ENCODE data around the gene MMP2.

Gene MMP2

DNA sequence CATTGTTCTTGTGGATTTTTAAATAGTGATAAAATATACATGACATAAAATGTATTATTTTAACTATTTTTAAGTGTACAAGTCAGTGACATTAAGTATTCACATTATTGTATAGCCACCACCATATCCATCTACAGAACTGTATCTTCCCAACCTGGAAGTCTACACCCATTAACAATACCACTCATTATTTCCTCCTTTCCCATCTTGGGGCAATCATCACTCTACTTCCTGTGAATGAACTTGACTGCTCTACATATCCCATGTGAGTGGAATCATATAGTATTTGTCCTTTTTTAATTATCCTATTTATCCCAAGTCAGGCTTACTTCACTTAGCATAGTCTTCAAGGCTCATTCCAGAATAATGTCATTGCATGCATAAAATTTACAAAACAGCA, 40.7 kb upstream of the MMP2 start:
- no peak overlapping the region for H3K4me3 ChIP-seq (replicated peaks; ENCODE audit: low read depth, low read length)
- TF ChIP-seq CTCF (IDR thresholded peaks at IDR 0.05; ENCODE audit: low read depth, low read length, missing control alignments): no peak
- no peak for DNase-seq (ENCODE audit: extremely low read depth, low read depth)

DNA sequence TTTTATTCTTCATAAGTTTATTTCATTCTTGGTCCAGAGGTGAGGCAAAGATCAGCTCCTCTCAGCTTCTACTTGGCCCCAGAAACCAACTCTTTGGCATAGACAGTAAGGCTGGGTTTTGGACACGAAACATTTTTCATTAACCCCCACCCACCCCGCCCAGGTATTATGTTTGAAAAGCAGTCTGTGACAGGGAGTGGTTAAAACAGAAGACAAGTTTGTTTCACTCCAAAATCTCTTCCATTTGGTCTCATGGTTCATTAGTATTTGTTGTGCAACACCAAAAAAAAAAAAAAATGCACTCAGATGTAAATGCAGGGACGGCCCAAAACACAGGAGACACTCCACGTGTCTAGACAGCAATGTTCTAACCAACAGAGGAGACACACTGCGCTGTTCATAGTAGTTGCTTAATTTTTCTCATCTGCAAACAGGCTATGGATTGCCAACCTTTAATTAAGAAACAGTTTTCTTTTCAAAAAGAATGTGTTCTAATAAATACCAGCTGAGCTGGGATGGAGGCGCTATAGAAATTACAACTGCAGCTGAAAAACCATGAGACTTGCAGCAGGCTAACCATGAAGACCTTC, 39.8 kb upstream of the MMP2 start:
- TF ChIP-seq CTCF (IDR thresholded peaks at IDR 0.05; ENCODE audit: low read depth, low read length, missing control alignments): no peak
- DNase-seq (ENCODE audit: extremely low read depth, low read depth): no peak

GRCh38 chr16:55443434-55444346, 35.3 kb upstream of the MMP2 start:
- DNase-seq (ENCODE audit: extremely low read depth, low read depth): no peak
- H3K4me3 ChIP-seq (replicated peaks; ENCODE audit: low read depth, low read length): no peak overlapping the region
- no peak for TF ChIP-seq CTCF (IDR thresholded peaks at IDR 0.05; ENCODE audit: low read depth, low read length, missing control alignments)

More for the DNA sequence above, 39.8 kb upstream of the MMP2 start:
- no peak overlapping the region for H3K4me3 ChIP-seq (replicated peaks; ENCODE audit: low read depth, low read length)

DNA sequence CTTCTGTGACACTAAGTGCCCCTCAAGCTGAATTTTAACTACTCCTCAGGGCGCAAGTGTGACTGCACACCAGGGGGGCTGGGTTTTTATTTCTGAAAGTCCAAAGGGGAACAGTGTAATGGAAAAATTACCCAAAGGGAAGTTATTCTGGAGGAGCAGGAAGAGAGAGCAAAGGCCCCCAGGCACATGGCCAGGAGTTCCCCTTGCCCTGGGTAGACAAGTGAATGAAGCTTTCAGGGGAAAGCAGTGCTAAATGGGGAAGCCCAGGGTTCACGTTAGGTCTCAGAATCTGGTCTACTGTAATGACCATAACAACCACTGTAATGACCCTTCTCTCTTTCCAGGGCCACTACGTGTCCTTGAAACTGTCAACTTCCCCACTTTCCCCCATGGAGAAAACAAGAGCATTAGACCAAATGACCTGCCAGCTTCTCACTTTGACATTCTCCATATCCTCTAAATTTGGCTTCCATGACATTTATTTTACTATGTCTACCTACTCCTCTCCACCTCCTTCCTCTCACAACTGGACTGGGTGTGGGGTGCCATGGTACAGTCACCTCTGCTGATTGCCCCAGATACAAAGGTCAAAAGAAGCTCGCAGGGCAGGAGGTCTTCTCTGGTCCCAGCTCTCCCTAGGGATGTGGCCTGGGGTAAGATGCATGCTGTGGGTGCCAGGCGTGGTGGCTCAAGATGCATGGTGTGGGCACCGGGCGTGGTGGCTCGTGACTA, 34.1 kb upstream of the MMP2 start:
- no peak for DNase-seq (ENCODE audit: extremely low read depth, low read depth)
- no peak for TF ChIP-seq CTCF (IDR thresholded peaks at IDR 0.05; ENCODE audit: low read depth, low read length, missing control alignments)
- H3K4me3 ChIP-seq (replicated peaks; ENCODE audit: low read depth, low read length): no peak overlapping the region

DNA sequence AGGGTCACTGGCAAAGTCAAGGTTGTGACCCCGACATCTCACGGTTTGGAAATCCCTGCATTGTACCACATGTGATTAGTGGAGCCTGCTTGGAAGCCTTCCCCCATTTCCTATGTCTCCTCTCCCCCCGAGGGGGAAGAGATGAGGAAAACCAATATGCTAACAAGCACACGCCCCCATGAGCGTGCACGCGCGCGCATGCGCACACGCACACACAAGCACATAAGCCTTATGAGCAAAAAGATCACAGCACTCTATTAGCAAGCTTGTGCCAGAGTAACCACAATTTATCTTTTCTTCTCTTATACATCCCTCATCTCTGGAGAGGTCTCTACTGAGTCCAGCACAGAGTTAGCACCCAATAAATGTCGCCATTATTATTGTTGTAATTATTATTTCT, 31.8 kb upstream of the MMP2 start:
- no peak overlapping the region for H3K4me3 ChIP-seq (replicated peaks; ENCODE audit: low read depth, low read length)

DNA sequence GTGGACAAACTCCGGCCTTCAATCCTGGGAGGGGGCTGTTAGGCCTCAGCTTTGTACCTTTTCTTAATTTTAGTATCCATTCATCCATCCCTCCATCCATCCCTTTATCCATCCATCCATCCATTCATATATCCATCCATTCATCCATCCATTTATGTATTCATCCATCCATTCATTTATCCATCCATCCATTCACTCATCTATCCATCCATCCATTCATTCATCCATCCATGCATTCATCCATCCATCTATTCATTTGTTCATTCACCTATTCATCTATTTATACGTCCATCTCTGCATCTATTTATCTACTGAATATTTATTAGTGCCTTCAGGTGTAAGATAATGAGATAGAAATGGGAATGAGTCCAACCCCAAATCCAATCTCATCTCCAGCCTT, 26.0 kb upstream of the MMP2 start:
- H3K4me3 ChIP-seq (replicated peaks; ENCODE audit: low read depth, low read length): no peak overlapping the region
- DNase-seq (ENCODE audit: extremely low read depth, low read depth): no peak
- no peak for TF ChIP-seq CTCF (IDR thresholded peaks at IDR 0.05; ENCODE audit: low read depth, low read length, missing control alignments)

More for the DNA sequence above, 31.8 kb upstream of the MMP2 start:
- DNase-seq (ENCODE audit: extremely low read depth, low read depth): no peak
- no peak for TF ChIP-seq CTCF (IDR thresholded peaks at IDR 0.05; ENCODE audit: low read depth, low read length, missing control alignments)
